ENCODE data around the gene CALHM4.

DNA sequence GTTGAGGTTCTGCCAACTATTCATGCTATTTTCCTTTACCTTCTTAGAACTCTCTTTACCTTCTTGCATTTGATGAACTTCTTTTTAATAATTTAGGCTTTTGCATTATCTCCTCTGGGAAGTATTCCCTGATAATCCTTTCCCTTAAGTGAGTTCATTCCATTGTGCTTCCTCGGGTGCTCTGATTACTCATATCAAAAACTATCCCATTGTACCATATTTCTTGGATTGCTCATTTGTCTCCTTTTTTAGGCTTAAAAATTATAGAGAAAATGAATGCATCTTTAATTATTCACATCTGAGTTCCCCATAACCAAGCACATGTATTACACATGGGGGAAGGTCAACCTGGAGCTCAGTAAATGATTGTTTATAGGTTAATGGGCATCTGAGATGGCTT is 2.5 kb downstream of the CALHM4 start:
- TF ChIP-seq POLR2A (IDR thresholded peaks at IDR 0.05; ENCODE audit: low read depth, low read length), result no peak
- TF ChIP-seq RAD21 (IDR thresholded peaks at IDR 0.05; ENCODE audit: low read length), result no peak
- no peak for TF ChIP-seq CTCF (conservative IDR thresholded peaks at IDR 0.05; ENCODE audit: low read depth, low read length)
- TF ChIP-seq CEBPB (IDR thresholded peaks at IDR 0.05; ENCODE audit: low read depth, low read length), result no peak
- TF ChIP-seq SMC3 (IDR thresholded peaks at IDR 0.05; ENCODE audit: low read depth, low read length), result no peak
- TF ChIP-seq, protein P1, sequence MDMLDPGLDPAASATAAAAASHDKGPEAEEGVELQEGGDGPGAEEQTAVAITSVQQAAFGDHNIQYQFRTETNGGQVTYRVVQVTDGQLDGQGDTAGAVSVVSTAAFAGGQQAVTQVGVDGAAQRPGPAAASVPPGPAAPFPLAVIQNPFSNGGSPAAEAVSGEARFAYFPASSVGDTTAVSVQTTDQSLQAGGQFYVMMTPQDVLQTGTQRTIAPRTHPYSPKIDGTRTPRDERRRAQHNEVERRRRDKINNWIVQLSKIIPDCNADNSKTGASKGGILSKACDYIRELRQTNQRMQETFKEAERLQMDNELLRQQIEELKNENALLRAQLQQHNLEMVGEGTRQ (IDR thresholded peaks at IDR 0.05; ENCODE audit: low read depth, low read length), result no peak
